Peyer's patch (tissue), 4 donors: ENCODE results near the gene PITRM1. TPM values are rescaled to one million over a fixed set of nuclear protein-coding genes. Genes with fewer than 3 reads are reported as not detected.
"Not testable (repeated sequence)": the region's sequence is repeated elsewhere in the genome, so short reads cannot be mapped to it uniquely, and the experiment has no call there.

Experiments
- DNase-seq, 3 donors: peaks; one replicate each; pipeline ENCODE4 v3.0.0-alpha.2; 2017 to 2019
- H3K27ac ChIP-seq, 4 donors: fragments of 200-600 bp; sonication (generic); one replicate each; pipeline ENCODE4 v1.5.1; 2016 to 2019
- H3K27me3 ChIP-seq, 2 donors: fragments of 200-600 bp; sonication (generic); one replicate each; pipeline ENCODE4 v1.5.1; 2019
- H3K36me3 ChIP-seq, 3 donors: fragments of 200-600 bp; sonication (generic); one replicate each; pipeline ENCODE4 v1.5.1; 2016 to 2019
- H3K4me1 ChIP-seq, 4 donors: fragments of 200-600 bp; sonication (generic); one replicate each; pipeline ENCODE4 v1.5.1; 2016 to 2019
- H3K4me3 ChIP-seq, 4 donors: fragments of 200-600 bp; sonication (generic); 1 replicate in 3 of 4; 2 replicates in 1 of 4; pipeline ENCODE4 v1.5.1; 2016 to 2019; ENCODE audit warnings: mild to moderate bottlenecking in 1 of 4
- H3K9me3 ChIP-seq, 4 donors: fragments of 200-600 bp; sonication (generic); one replicate each; pipeline ENCODE4 v1.5.1; 2016 to 2019; ENCODE audit warnings: mild to moderate bottlenecking in 1 of 4
- POLR2A ChIP-seq, 2 donors: fragments of 450-650 bp; IDR thresholded peaks; one replicate each; pipeline ENCODE4 v1.5.1; 2017; ENCODE audit warnings: antibody characterized with exemption in 2 of 2, mild to moderate bottlenecking in 2 of 2, moderate library complexity in 2 of 2
- total RNA-seq, 4 donors: library from RNA; depleted of rRNA; stranded (reverse); fragments of >200 nt; gene quantifications; one replicate each; pipeline ENCODE4 v1.1.0, GENCODE V29; 2016
- TF ChIP-seq, protein P1 (sequence below), 6 experiments: fragments of 450-650 bp in 4 of 6; fragments of 200-600 bp in 2 of 6; sonication (generic) in 1 of 6; IDR thresholded peaks; one replicate each; pipeline ENCODE4 v1.5.1; 2017 to 2019; ENCODE audit warnings: antibody characterized with exemption in 6 of 6, mild to moderate bottlenecking in 3 of 6, moderate library complexity in 1 of 6

PITRM1 gene
- total RNA-seq, 4 donors from 2014 or later = 54.5 to 71.3 (median 63.7) TPM

GRCh38 chr10:3108575-3109105 lies 63.9 kb downstream of the PITRM1 start:
- H3K9me3 ChIP-seq = no peaks in the 10 kb centered on the region
- H3K27me3 ChIP-seq = no peaks in the 10 kb centered on the region
- H3K27ac ChIP-seq = no peak overlapping the region
- peaks cover 0 to 83% (median 0%) of the 10 kb centered on the region in 3 donors for H3K36me3 ChIP-seq
- no peak overlapping the region for H3K4me3 ChIP-seq
- DNase-seq = no peak
- peaks cover 0 to 3% (median 0%) of the 10 kb centered on the region in 4 donors for H3K4me1 ChIP-seq
- TF ChIP-seq, protein P1, sequence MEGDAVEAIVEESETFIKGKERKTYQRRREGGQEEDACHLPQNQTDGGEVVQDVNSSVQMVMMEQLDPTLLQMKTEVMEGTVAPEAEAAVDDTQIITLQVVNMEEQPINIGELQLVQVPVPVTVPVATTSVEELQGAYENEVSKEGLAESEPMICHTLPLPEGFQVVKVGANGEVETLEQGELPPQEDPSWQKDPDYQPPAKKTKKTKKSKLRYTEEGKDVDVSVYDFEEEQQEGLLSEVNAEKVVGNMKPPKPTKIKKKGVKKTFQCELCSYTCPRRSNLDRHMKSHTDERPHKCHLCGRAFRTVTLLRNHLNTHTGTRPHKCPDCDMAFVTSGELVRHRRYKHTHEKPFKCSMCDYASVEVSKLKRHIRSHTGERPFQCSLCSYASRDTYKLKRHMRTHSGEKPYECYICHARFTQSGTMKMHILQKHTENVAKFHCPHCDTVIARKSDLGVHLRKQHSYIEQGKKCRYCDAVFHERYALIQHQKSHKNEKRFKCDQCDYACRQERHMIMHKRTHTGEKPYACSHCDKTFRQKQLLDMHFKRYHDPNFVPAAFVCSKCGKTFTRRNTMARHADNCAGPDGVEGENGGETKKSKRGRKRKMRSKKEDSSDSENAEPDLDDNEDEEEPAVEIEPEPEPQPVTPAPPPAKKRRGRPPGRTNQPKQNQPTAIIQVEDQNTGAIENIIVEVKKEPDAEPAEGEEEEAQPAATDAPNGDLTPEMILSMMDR (IDR thresholded peaks at IDR 0.05) = no peak
- TF ChIP-seq POLR2A (IDR thresholded peaks at IDR 0.05) = no peak

DNA sequence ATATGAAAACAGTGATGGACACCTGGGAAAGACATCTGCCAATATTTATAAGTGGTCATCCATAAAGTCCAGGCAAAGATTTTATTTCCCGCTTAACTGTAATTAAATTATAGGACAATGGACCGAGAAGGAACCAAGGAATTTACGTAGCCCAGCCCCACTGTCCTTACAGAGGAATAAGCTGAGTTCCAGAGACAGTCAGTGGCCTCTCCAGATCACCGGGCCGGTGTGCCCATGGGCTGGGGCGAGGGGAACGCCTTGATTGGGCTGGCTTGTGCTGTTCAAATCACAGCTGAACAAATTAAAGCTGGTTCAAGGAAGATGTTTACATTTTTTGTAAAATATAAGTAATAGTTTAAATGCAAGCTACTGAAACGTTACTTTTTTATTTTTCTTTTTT lies 64.5 kb downstream of the PITRM1 start:
- no peak for DNase-seq
- Histone ChIP-seq H3K27me3 (no peaks in the 10 kb centered on the region), H3K9me3 (no peaks in the 10 kb centered on the region), H3K27ac (peak overlapping the region in 1 of 4 donors; percentile 32), H3K4me3 (no peak overlapping the region), H3K36me3 (peaks cover 0 to 82% (median 0%) of the 10 kb centered on the region in 3 donors), H3K4me1 (peaks cover 0 to 9% (median 0%) of the 10 kb centered on the region in 4 donors)
- TF ChIP-seq, protein P1 (IDR thresholded peaks at IDR 0.05) = no peak
- no peak for TF ChIP-seq POLR2A (IDR thresholded peaks at IDR 0.05)

- Histone ChIP-seq H3K27ac (peak overlapping the region in 1 of 4 donors; percentile 32), H3K4me1 (peaks cover 0 to 14% (median 0%) of the 10 kb centered on the region in 4 donors), H3K4me3 (no peak overlapping the region), H3K36me3 (peaks cover 0 to 76% (median 0%) of the 10 kb centered on the region in 3 donors), H3K9me3 (no peaks in the 10 kb centered on the region), H3K27me3 (no peaks in the 10 kb centered on the region)
- TF ChIP-seq, protein P1 (IDR thresholded peaks at IDR 0.05) = no peak
- TF ChIP-seq POLR2A (IDR thresholded peaks at IDR 0.05) = no peak
- DNase-seq = peak in 1 of 3 donors; percentile 63
Measured at GRCh38 chr10:3107426-3107961, 65.1 kb downstream of the PITRM1 start.

- Histone ChIP-seq H3K27me3 (no peaks in the 10 kb centered on the region), H3K4me3 (no peak overlapping the region), H3K27ac (peak overlapping the region in 1 of 4 donors; percentile 41), H3K36me3 (peaks cover 0 to 71% (median 0%) of the 10 kb centered on the region in 3 donors), H3K9me3 (no peaks in the 10 kb centered on the region), H3K4me1 (peaks cover 0 to 14% (median 0%) of the 10 kb centered on the region in 4 donors)
- TF ChIP-seq, protein P1 (IDR thresholded peaks at IDR 0.05) = no peak
- TF ChIP-seq POLR2A (IDR thresholded peaks at IDR 0.05) = no peak
- DNase-seq = no peak
Measured at GRCh38 chr10:3106928-3107425, 65.6 kb downstream of the PITRM1 start.

GRCh38 chr10:3106328-3106727 lies 66.3 kb downstream of the PITRM1 start:
- H3K27me3 ChIP-seq, DNase-seq, H3K27ac ChIP-seq, H3K9me3 ChIP-seq, H3K4me3 ChIP-seq: not testable (repeated sequence)
- H3K4me1 ChIP-seq = peaks cover 0 to 14% (median 0%) of the 10 kb centered on the region in 4 donors
- H3K36me3 ChIP-seq = peaks cover 0 to 68% (median 0%) of the 10 kb centered on the region in 3 donors

DNA sequence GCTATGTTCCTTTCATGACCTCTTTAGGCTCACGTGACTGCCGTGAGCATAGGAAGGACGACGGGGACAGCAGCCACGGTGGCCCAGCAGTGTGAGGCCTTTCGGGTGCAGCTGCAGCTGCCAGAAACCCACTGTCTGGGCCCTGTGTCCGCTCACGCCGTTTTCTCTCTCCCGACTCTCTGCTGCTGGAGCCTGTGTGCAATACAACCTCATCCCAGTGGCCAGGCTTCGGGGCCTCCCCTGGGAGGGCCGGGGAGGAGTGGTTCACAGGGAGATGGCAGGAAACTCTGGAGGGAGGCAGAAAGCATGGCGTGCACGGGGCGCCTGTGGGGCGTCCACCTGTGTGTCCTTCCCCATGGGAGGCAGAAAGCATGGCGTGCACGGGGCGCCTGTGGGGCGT lies 66.7 kb downstream of the PITRM1 start:
- Histone ChIP-seq H3K27ac (no peak overlapping the region), H3K36me3 (peaks cover 0 to 68% (median 0%) of the 10 kb centered on the region in 3 donors), H3K27me3 (no peaks in the 10 kb centered on the region), H3K4me3 (no peak overlapping the region), H3K9me3 (no peaks in the 10 kb centered on the region), H3K4me1 (peaks cover 0 to 14% (median 0%) of the 10 kb centered on the region in 4 donors)
- no peak for DNase-seq
- TF ChIP-seq, protein P1 (IDR thresholded peaks at IDR 0.05) = no peak
- no peak for TF ChIP-seq POLR2A (IDR thresholded peaks at IDR 0.05)
